Colon (tissue), 2 donors: ENCODE data around the gene CTU2.

Experiments
- FAIRE-seq: peaks from 2 replicates; lab custom pipeline; 2012; peaks lifted over from hg19 to GRCh38; lab: Jason Lieb, UNC
- donor health status: control.
- donor health status: control.

Gene CTU2

GRCh38 chr16:88697116-88697830 lies 9.0 kb upstream of the CTU2 start:
- FAIRE-seq = no peak

GRCh38 chr16:88697831-88698615 lies 8.3 kb upstream of the CTU2 start:
- FAIRE-seq = no peak

GRCh38 chr16:88698646-88699045 lies 7.7 kb upstream of the CTU2 start:
- FAIRE-seq = no peak

GRCh38 chr16:88699180-88699579 lies 7.1 kb upstream of the CTU2 start:
- no peak for FAIRE-seq

GRCh38 chr16:88700322-88700635 lies 6.0 kb upstream of the CTU2 start:
- FAIRE-seq = no peak

GRCh38 chr16:88700636-88701482 lies 5.4 kb upstream of the CTU2 start:
- no peak for FAIRE-seq

- FAIRE-seq = no peak
These were observed 4.5 kb upstream of the CTU2 start for GRCh38 chr16:88701581-88702370.

GRCh38 chr16:88702371-88703210 lies 3.7 kb upstream of the CTU2 start:
- no peak for FAIRE-seq

- FAIRE-seq = no peak
These were observed 2.6 kb upstream of the CTU2 start for GRCh38 chr16:88703486-88704309.

GRCh38 chr16:88705076-88705684 lies 1.1 kb upstream of the CTU2 start:
- no peak for FAIRE-seq

- no peak for FAIRE-seq
These were observed 488 bp upstream of the CTU2 start for GRCh38 chr16:88705801-88706228.

- FAIRE-seq = no peak
These were observed 893 bp downstream of the CTU2 start for GRCh38 chr16:88706965-88707826.

- no peak for FAIRE-seq
These were observed 4.3 kb downstream of the CTU2 start for GRCh38 chr16:88710556-88710955.

GRCh38 chr16:88711750-88712340 lies 5.5 kb downstream of the CTU2 start:
- no peak for FAIRE-seq

GRCh38 chr16:88712362-88712979 lies 6.2 kb downstream of the CTU2 start:
- FAIRE-seq = no peak

- no peak for FAIRE-seq
These were observed 6.8 kb downstream of the CTU2 start for GRCh38 chr16:88713054-88713453.

- FAIRE-seq = no peak
These were observed 7.5 kb downstream of the CTU2 start for GRCh38 chr16:88713568-88714419.
